ENCODE measurements around the gene HES5.
"Not testable (repeated sequence)": the region's sequence is repeated elsewhere in the genome, so short reads cannot be mapped to it uniquely, and the experiment has no call there.

HES5 gene

GRCh38 chr1:2529784-2530512 lies at the start of gene HES5:
Gene HES5 (minus strand): TSS chr1:2530263. CDS start chr1:2530164, 99 bp downstream.
- no peak for TF ChIP-seq CTCF (conservative IDR thresholded peaks at IDR 0.05; ENCODE audit: low read depth, low read length)
- no peak within 1 kb of the TSS for H3K4me3 ChIP-seq (ENCODE audit: low read length)
- no peak for DNase-seq (ENCODE audit: low read depth)

DNA sequence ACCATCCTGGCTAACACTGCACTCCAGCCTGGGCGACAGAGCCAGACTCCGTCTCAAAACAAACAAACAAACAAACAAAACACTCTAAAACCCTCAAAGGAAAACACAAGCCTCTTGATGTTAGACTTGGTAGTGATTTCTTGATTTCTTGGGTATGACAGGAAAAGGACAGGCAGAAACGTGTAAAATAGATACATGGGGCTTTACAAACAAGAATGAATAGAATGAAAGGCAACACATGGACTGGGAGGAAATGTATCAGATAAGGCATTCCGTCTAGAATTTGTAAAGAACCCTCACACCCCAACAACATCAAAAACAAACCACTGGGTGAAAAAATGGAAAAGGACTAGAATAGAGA lies 48.7 kb upstream of the HES5 start:
- DNase-seq (ENCODE audit: low read depth) = no peak
- H3K4me3 ChIP-seq (ENCODE audit: low read length) = no peak overlapping the region
- no peak for TF ChIP-seq CTCF (conservative IDR thresholded peaks at IDR 0.05; ENCODE audit: low read depth, low read length)

GRCh38 chr1:2577565-2578075 lies 47.6 kb upstream of the HES5 start:
- H3K4me3 ChIP-seq (ENCODE audit: low read length); DNase-seq (ENCODE audit: low read depth): not testable (repeated sequence)

DNA sequence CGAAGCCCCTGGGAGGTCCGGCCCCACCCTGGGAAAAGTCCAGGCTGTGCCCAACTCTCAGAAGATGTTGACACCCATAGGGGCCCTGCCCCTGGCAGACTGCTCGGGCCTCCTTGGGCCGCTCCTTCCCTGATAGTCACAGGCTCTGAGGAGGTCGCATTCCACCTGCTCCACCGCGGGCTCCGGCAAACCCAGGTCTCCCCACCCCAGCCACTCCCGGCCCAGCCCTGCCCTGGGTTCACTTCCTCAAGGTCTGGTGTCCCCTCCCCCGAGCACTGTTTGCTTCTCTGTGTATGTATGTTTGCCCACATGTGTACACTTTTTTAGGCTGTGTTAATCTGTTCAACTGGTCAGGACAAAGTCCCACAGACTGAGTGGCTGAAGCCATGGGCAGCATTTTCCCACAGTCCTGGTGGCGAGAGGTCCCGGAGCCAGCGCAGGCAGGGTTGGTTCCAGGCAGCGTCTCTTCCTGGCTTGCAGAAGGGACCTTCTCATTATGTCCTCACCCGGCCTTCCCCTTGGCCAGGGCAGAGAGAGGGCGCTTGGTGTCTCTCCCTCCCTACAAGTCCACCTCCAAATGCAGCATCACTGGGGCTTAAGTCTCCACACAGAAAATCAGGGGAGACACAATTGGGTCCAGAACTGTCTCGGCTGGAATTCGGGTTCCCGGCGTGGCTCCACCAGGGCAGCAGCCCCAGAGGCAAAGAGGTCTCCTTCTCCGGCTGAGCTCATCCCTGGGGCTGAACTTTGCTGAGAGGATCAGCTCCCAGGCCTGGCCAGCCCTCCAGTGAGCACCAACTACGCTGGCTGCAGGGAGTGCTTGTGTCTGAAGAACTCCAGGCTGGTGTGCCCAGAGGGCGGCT lies 46.0 kb upstream of the HES5 start:
- no peak for DNase-seq (ENCODE audit: low read depth)
- no peak for TF ChIP-seq CTCF (conservative IDR thresholded peaks at IDR 0.05; ENCODE audit: low read depth, low read length)
- no peak overlapping the region for H3K4me3 ChIP-seq (ENCODE audit: low read length)

DNA sequence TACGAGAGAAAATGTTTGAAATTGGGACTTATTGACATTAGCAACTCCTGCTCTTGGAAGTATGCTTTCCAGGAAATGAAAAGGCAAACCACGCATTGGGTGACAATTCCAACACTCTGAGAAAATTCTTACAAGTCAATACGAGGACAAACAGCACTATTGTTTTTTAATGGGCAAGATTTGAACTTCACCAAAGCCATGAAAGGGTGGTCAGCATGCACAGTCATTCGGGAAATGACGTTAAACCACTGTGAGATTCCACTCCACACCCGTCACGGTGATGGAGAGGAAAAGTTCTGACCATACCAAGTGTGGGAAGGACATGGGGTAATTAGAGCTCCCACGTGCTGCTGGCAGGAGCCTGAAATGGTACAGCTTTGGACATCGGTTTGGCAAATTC lies 44.3 kb upstream of the HES5 start:
- H3K4me3 ChIP-seq (ENCODE audit: low read length) = no peak overlapping the region
- DNase-seq (ENCODE audit: low read depth) = no peak
- TF ChIP-seq CTCF (conservative IDR thresholded peaks at IDR 0.05; ENCODE audit: low read depth, low read length) = no peak

- no peak for DNase-seq (ENCODE audit: low read depth)
- no peak overlapping the region for H3K4me3 ChIP-seq (ENCODE audit: low read length)
- no peak for TF ChIP-seq CTCF (conservative IDR thresholded peaks at IDR 0.05; ENCODE audit: low read depth, low read length)
These were observed 43.3 kb upstream of the HES5 start for GRCh38 chr1:2573250-2573920.

DNA sequence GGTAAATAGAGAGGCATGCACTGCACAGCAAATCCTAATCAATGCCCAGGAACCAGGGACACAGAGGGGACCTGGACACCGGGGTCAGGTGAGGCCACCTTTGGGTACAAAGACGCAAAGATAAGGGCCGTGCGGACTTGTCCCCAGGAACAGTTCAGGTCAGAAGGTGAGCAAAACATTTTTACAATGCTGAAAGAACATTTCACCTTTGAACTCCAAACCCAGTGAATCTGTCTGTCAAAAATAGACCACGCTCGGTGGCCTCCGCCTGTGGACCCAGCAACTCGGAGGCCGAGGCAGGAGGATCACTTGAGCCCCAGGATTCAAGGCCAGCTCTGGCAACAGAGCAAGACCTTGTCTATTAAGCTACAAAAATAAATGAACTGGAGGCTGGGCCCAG lies 41.3 kb upstream of the HES5 start:
- no peak overlapping the region for H3K4me3 ChIP-seq (ENCODE audit: low read length)

More for the DNA sequence above, 41.3 kb upstream of the HES5 start:
- DNase-seq (ENCODE audit: low read depth) = no peak
- no peak for TF ChIP-seq CTCF (conservative IDR thresholded peaks at IDR 0.05; ENCODE audit: low read depth, low read length)

Measured in retinal pigment epithelial cell (primary cell).